Measurements from ENCODE around the gene CYYR1.

The CYYR1 gene

GRCh38 chr21:26432410-26432809 lies 140.7 kb downstream of the CYYR1 start:
- Histone ChIP-seq H3K36me3 (ENCODE audit: control insufficient read depth, insufficient read depth, low read length) (no peaks in the 10 kb centered on the region), H3K27me3 (replicated peaks; ENCODE audit: control insufficient read depth, insufficient read depth, low read length, poor library complexity, severe bottlenecking) (no peaks in the 10 kb centered on the region), H3K9me3 (ENCODE audit: control insufficient read depth, low read length) (no peaks in the 10 kb centered on the region), H3K27ac (ENCODE audit: insufficient read depth, low read length, poor library complexity, severe bottlenecking) (no peak overlapping the region), H3K4me1 (ENCODE audit: control insufficient read depth, insufficient read depth, low read length, poor library complexity, severe bottlenecking) (no peaks in the 10 kb centered on the region), H3K4me3 (ENCODE audit: insufficient read depth, low read depth, low read length, poor library complexity, severe bottlenecking) (no peak overlapping the region)
- DNase-seq: no peak

DNA sequence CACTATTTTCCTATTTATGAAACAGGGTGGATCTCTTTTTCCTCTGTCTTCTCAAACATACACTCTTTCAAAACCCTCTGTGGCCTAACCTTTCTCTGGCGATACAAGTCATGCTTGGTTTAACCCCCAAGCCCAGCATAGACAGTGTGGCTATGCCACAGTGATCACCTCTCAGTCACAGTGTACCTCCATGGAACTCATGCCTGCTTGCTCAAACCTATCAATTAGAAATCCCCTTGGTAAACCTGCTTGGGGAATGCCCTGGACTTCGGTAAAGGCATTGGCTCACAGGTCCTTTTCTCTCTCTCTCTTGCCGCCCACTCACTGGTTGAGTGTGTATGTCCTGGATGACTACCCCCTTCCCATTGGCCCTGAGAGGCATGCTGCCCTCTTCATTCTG lies 147.5 kb downstream of the CYYR1 start:
- no peak overlapping the region for H3K27ac ChIP-seq (ENCODE audit: insufficient read depth, low read length, poor library complexity, severe bottlenecking)
- H3K27me3 ChIP-seq (replicated peaks; ENCODE audit: control insufficient read depth, insufficient read depth, low read length, poor library complexity, severe bottlenecking): no peaks in the 10 kb centered on the region
- H3K9me3 ChIP-seq (ENCODE audit: control insufficient read depth, low read length): no peaks in the 10 kb centered on the region
- H3K4me1 ChIP-seq (ENCODE audit: control insufficient read depth, insufficient read depth, low read length, poor library complexity, severe bottlenecking): no peaks in the 10 kb centered on the region
- no peaks in the 10 kb centered on the region for H3K36me3 ChIP-seq (ENCODE audit: control insufficient read depth, insufficient read depth, low read length)
- DNase-seq: no peak
- no peak overlapping the region for H3K4me3 ChIP-seq (ENCODE audit: insufficient read depth, low read depth, low read length, poor library complexity, severe bottlenecking)

- H3K9me3 ChIP-seq (ENCODE audit: control insufficient read depth, low read length): no peaks in the 10 kb centered on the region
- H3K4me3 ChIP-seq (ENCODE audit: insufficient read depth, low read depth, low read length, poor library complexity, severe bottlenecking): no peak overlapping the region
- DNase-seq: no peak
- H3K4me1 ChIP-seq (ENCODE audit: control insufficient read depth, insufficient read depth, low read length, poor library complexity, severe bottlenecking): no peaks in the 10 kb centered on the region
- no peaks in the 10 kb centered on the region for H3K36me3 ChIP-seq (ENCODE audit: control insufficient read depth, insufficient read depth, low read length)
- H3K27ac ChIP-seq (ENCODE audit: insufficient read depth, low read length, poor library complexity, severe bottlenecking): no peak overlapping the region
- H3K27me3 ChIP-seq (replicated peaks; ENCODE audit: control insufficient read depth, insufficient read depth, low read length, poor library complexity, severe bottlenecking): no peaks in the 10 kb centered on the region
These were observed 149.6 kb downstream of the CYYR1 start for GRCh38 chr21:26423511-26423910.

DNA sequence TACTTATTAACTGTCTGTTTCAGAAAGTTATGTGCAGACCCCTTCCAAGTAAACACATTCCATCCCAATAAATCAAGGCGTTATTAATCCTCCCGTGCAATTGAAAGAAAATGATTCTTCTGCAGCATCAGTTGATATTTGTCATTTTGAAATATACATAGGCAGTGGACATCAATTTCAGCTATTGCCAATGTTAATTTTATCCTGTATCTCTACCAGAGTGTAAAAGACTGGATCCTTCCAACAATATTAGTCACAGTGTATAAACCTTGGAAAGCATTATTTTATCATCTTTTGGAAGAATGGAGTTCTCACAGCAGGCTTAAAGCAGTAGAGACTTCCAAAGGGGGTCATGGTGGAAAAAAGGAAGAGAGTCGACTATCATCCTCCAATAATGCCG lies 150.4 kb downstream of the CYYR1 start:
- H3K27me3 ChIP-seq (replicated peaks; ENCODE audit: control insufficient read depth, insufficient read depth, low read length, poor library complexity, severe bottlenecking): no peaks in the 10 kb centered on the region
- no peaks in the 10 kb centered on the region for H3K9me3 ChIP-seq (ENCODE audit: control insufficient read depth, low read length)
- H3K27ac ChIP-seq (ENCODE audit: insufficient read depth, low read length, poor library complexity, severe bottlenecking): no peak overlapping the region
- no peak for DNase-seq
- no peaks in the 10 kb centered on the region for H3K4me1 ChIP-seq (ENCODE audit: control insufficient read depth, insufficient read depth, low read length, poor library complexity, severe bottlenecking)
- no peaks in the 10 kb centered on the region for H3K36me3 ChIP-seq (ENCODE audit: control insufficient read depth, insufficient read depth, low read length)
- H3K4me3 ChIP-seq (ENCODE audit: insufficient read depth, low read depth, low read length, poor library complexity, severe bottlenecking): no peak overlapping the region

DNA sequence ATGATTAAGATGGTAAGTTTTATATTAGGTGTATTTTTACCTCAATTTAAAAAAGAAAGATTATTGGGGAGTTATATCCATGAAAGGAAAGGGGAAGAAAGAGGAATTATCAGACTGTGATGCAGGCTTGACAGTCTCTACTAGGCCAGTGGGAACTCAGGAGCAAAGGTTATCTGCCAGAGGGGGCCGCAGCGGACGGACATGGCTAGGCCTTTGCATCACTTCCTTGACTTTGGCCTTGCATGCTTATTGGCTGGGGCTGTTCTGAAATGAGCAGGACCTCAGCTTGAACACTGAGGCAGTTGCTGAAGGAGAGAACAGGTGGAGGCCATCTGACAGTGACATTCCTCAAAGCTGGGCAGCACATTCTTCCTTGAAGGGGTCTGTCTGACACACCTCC lies 150.9 kb downstream of the CYYR1 start:
- Histone ChIP-seq H3K27me3 (replicated peaks; ENCODE audit: control insufficient read depth, insufficient read depth, low read length, poor library complexity, severe bottlenecking) (no peaks in the 10 kb centered on the region), H3K4me1 (ENCODE audit: control insufficient read depth, insufficient read depth, low read length, poor library complexity, severe bottlenecking) (no peaks in the 10 kb centered on the region), H3K9me3 (ENCODE audit: control insufficient read depth, low read length) (no peaks in the 10 kb centered on the region), H3K27ac (ENCODE audit: insufficient read depth, low read length, poor library complexity, severe bottlenecking) (no peak overlapping the region), H3K4me3 (ENCODE audit: insufficient read depth, low read depth, low read length, poor library complexity, severe bottlenecking) (no peak overlapping the region), H3K36me3 (ENCODE audit: control insufficient read depth, insufficient read depth, low read length) (no peaks in the 10 kb centered on the region)
- DNase-seq: no peak

- Histone ChIP-seq H3K27me3 (replicated peaks; ENCODE audit: control insufficient read depth, insufficient read depth, low read length, poor library complexity, severe bottlenecking) (no peaks in the 10 kb centered on the region), H3K4me3 (ENCODE audit: insufficient read depth, low read depth, low read length, poor library complexity, severe bottlenecking) (no peak overlapping the region), H3K4me1 (ENCODE audit: control insufficient read depth, insufficient read depth, low read length, poor library complexity, severe bottlenecking) (no peaks in the 10 kb centered on the region), H3K36me3 (ENCODE audit: control insufficient read depth, insufficient read depth, low read length) (no peaks in the 10 kb centered on the region), H3K9me3 (ENCODE audit: control insufficient read depth, low read length) (no peaks in the 10 kb centered on the region), H3K27ac (ENCODE audit: insufficient read depth, low read length, poor library complexity, severe bottlenecking) (no peak overlapping the region)
- DNase-seq: no peak
These were observed 151.4 kb downstream of the CYYR1 start for GRCh38 chr21:26421724-26422123.
